Breast epithelium (tissue), 4 donors: ENCODE measurements around the gene PBX3. TPM values are rescaled to one million over a fixed set of nuclear protein-coding genes. Genes with fewer than 3 reads are reported as not detected.

Experiments used
- DNase-seq, 2 donors: peaks; one replicate each; pipeline ENCODE4 v3.0.0-alpha.2; 2019; ENCODE audit warnings: low spot score in 2 of 2
- H3K27ac ChIP-seq, 2 donors: fragments of 200-600 bp; sonication (generic) in 1 of 2; one replicate each; pipeline ENCODE4 v1.5.1; 2016 to 2019; ENCODE audit warnings: mild to moderate bottlenecking in 1 of 2
- H3K27me3 ChIP-seq, 2 donors: fragments of 200-600 bp; sonication (generic) in 1 of 2; one replicate each; pipeline versions ENCODE4 v1.5.1 to v1.6.0; 2017 to 2019; ENCODE audit warnings: control low read depth in 1 of 2, mild to moderate bottlenecking in 1 of 2
- H3K36me3 ChIP-seq: fragments of 200-600 bp; one replicate; pipeline ENCODE4 v1.5.1; 2019
- H3K4me1 ChIP-seq, 2 donors: fragments of 200-600 bp; sonication (generic); one replicate each; pipeline ENCODE4 v1.5.1; 2016 to 2019; ENCODE audit warnings: control low read depth in 1 of 2
- H3K4me3 ChIP-seq, 3 donors: fragments of 200-600 bp; sonication (generic); 1 replicate in 2 of 3; 2 replicates in 1 of 3; pipeline ENCODE4 v1.5.1; 2016 to 2019; ENCODE audit warnings: mild to moderate bottlenecking in 3 of 3, moderate library complexity in 2 of 3
- H3K9me3 ChIP-seq, 2 donors: fragments of 200-600 bp; sonication (generic) in 1 of 2; one replicate each; pipeline ENCODE4 v1.5.1; 2016 to 2019; ENCODE audit warnings: control low read depth in 1 of 2
- POLR2A ChIP-seq: fragments of 450-650 bp; IDR thresholded peaks from one replicate; pipeline ENCODE4 v1.6.1; 2016; ENCODE audit warnings: antibody characterized with exemption, mild to moderate bottlenecking, moderate library complexity
- POLR2AphosphoS5 ChIP-seq, 3 donors: sonication (generic); formaldehyde crosslinking; IDR thresholded peaks; one replicate each; pipeline ENCODE4 v1.6.1; 2017; ENCODE audit warnings: antibody characterized with exemption in 3 of 3
- intact Hi-C: fragments of 100-400 bp; cut with DNase I; formaldehyde crosslinking; loops from one replicate; pipeline ENCODE4 v1.15.1; 2023; ENCODE audit warnings: low total_unique reads
- total RNA-seq, 3 donors: library from RNA; depleted of rRNA; stranded (reverse); fragments of >200 nt; gene quantifications; one replicate each; pipeline ENCODE4 v1.1.0, GENCODE V29; 2016
- TF ChIP-seq, protein P1 (sequence below), 3 donors: fragments of 450-650 bp; IDR thresholded peaks; one replicate each; pipeline ENCODE4 v1.5.1; 2016 to 2017; ENCODE audit warnings: antibody characterized with exemption in 3 of 3, mild to moderate bottlenecking in 3 of 3, moderate library complexity in 3 of 3

The PBX3 gene
- total RNA-seq, 3 donors from 2014 or later = 29.5 to 31.2 (median 29.8) TPM

GRCh38 chr9:125995706-125996105, 248.5 kb downstream of the PBX3 start:
- no peak for DNase-seq
- Histone ChIP-seq H3K4me1 (no peaks in the 10 kb centered on the region), H3K27ac (no peak overlapping the region), H3K4me3 (no peak overlapping the region), H3K36me3 (no peaks in the 10 kb centered on the region), H3K27me3 (peaks cover 0 to 11% of the 10 kb centered on the region in 2 donors), H3K9me3 (no peaks in the 10 kb centered on the region)
- intact Hi-C loops = loop anchor here (1.0 kb wide), 1 partner anchor 29 kb away; no protein-coding TSS in a partner anchor
- TF ChIP-seq POLR2AphosphoS5 (IDR thresholded peaks at IDR 0.05) (no peak), POLR2A (no peak)
- TF ChIP-seq, protein P1, sequence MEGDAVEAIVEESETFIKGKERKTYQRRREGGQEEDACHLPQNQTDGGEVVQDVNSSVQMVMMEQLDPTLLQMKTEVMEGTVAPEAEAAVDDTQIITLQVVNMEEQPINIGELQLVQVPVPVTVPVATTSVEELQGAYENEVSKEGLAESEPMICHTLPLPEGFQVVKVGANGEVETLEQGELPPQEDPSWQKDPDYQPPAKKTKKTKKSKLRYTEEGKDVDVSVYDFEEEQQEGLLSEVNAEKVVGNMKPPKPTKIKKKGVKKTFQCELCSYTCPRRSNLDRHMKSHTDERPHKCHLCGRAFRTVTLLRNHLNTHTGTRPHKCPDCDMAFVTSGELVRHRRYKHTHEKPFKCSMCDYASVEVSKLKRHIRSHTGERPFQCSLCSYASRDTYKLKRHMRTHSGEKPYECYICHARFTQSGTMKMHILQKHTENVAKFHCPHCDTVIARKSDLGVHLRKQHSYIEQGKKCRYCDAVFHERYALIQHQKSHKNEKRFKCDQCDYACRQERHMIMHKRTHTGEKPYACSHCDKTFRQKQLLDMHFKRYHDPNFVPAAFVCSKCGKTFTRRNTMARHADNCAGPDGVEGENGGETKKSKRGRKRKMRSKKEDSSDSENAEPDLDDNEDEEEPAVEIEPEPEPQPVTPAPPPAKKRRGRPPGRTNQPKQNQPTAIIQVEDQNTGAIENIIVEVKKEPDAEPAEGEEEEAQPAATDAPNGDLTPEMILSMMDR (IDR thresholded peaks at IDR 0.05) = no peak

- H3K4me1 ChIP-seq = no peaks in the 10 kb centered on the region
- TF ChIP-seq POLR2AphosphoS5 (IDR thresholded peaks at IDR 0.05) (no peak), POLR2A (no peak)
- TF ChIP-seq, protein P1 (IDR thresholded peaks at IDR 0.05) = no peak
- H3K4me3 ChIP-seq = no peak overlapping the region
- DNase-seq = no peak
- H3K27me3 ChIP-seq = peaks cover 0 to 11% of the 10 kb centered on the region in 2 donors
- intact Hi-C loops = loop anchor here (1.0 kb wide), 1 partner anchor 28 kb away; no protein-coding TSS in a partner anchor
- no peak overlapping the region for H3K27ac ChIP-seq
- H3K36me3 ChIP-seq = no peaks in the 10 kb centered on the region
- H3K9me3 ChIP-seq = no peaks in the 10 kb centered on the region
These were observed 249.6 kb downstream of the PBX3 start for GRCh38 chr9:125996791-125997190.

DNA sequence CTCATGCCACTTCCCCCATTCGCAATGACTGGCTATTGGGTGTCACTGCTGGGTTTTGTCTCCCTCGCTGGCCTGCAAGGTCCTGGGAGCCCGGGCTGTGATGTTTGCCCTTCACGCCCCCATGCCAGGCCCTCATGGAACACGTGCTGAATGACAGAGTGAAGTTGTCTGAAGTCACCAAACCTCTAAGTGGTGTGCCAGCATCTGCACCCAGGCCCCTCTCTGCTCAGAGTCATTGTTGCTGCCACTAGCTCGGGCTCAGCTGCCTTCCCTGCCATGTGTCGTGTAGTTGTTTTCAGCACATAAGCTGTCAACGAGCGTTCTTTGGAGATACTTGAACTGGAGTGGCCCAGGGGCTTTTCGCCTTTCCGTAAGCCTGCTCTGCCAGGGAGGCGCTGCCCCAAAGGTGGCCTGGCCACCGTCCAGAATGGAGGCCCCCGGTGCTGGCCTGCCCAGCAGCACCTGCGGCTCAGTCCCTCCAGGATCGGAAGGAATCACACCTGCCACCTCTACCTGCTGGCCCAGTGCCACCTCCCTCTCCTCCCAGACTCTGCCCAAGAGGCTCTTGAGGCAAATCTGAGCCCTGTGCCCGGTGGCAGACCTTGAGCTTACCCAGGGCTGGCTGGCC, 250.1 kb downstream of the PBX3 start:
- H3K36me3 ChIP-seq = no peaks in the 10 kb centered on the region
- intact Hi-C loops = no loop called here
- H3K4me3 ChIP-seq = no peak overlapping the region
- no peak overlapping the region for H3K27ac ChIP-seq
- H3K9me3 ChIP-seq = no peaks in the 10 kb centered on the region
- no peak for TF ChIP-seq POLR2AphosphoS5 (IDR thresholded peaks at IDR 0.05)
- TF ChIP-seq, protein P1 (IDR thresholded peaks at IDR 0.05) = no peak
- TF ChIP-seq POLR2A = no peak
- no peak for DNase-seq
- H3K27me3 ChIP-seq = peaks cover 0 to 11% of the 10 kb centered on the region in 2 donors
- H3K4me1 ChIP-seq = no peaks in the 10 kb centered on the region

GRCh38 chr9:125998837-125999503, 251.8 kb downstream of the PBX3 start:
- TF ChIP-seq POLR2A (no peak), POLR2AphosphoS5 (IDR thresholded peaks at IDR 0.05) (no peak)
- TF ChIP-seq, protein P1 (IDR thresholded peaks at IDR 0.05) = no peak
- DNase-seq = no peak
- Histone ChIP-seq H3K9me3 (no peaks in the 10 kb centered on the region), H3K4me3 (no peak overlapping the region), H3K4me1 (no peaks in the 10 kb centered on the region), H3K36me3 (no peaks in the 10 kb centered on the region), H3K27ac (no peak overlapping the region), H3K27me3 (peaks cover 0 to 11% of the 10 kb centered on the region in 2 donors)
- intact Hi-C loops = no loop called here

- DNase-seq = no peak
- Histone ChIP-seq H3K36me3 (no peaks in the 10 kb centered on the region), H3K27ac (no peak overlapping the region), H3K4me3 (no peak overlapping the region), H3K9me3 (no peaks in the 10 kb centered on the region), H3K4me1 (no peaks in the 10 kb centered on the region), H3K27me3 (peaks cover 0 to 11% of the 10 kb centered on the region in 2 donors)
- intact Hi-C loops = no loop called here
- no peak for TF ChIP-seq POLR2AphosphoS5 (IDR thresholded peaks at IDR 0.05)
- TF ChIP-seq POLR2A = no peak
- TF ChIP-seq, protein P1 (IDR thresholded peaks at IDR 0.05) = no peak
These were observed 252.3 kb downstream of the PBX3 start for GRCh38 chr9:125999504-125999881.
